NCI-H446 treated with DMSO at 0.1 percent for 48 hours (cell line): ENCODE results near the gene NNMT.

ENCODE experiments used
- DNase-seq: peaks from one replicate; lab custom pipeline; 2025; lab: John Stamatoyannopoulos, UW

The NNMT gene

GRCh38 chr11:114284914-114285313 lies 11.3 kb upstream of the NNMT start:
- DNase-seq = no peak

DNA sequence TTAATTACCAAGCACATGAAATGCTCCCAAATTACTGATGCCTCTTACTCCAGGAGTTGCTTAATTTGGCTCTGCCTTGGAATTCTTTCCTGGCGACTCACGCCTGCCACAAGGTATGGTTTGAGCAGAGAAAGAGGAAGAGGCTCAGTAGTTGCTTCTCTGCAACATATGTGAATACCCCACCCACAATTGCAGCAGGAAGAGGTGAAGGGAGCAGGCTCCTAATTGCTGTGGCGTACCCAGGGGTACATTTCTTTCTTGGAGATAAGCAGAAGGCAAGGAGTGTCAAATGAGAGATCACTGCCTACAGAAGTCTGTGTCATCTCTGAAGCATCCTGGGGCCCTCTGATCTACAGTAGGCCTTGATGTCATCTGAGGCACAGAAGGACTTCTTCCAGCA lies 10.6 kb upstream of the NNMT start:
- no peak for DNase-seq

DNA sequence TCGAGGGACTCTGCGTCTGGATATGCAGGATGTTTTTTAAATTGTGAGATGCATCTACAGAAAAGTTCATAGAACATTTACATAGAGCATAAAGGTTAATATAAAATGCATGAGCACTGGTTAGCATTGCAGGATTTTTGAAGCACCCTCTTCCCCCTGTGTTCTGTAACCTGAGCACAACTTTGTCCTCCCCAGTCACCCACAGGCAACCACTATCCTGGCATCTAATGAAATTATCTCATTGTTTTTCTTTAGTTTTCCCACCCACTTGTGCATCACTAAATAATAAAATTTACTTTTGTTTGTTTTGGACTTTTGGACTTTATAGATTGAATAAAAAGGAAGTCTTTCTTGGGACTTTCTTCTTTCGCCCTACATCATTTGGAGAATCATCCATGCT lies 10.0 kb upstream of the NNMT start:
- DNase-seq = no peak

GRCh38 chr11:114287154-114287553 lies 9.0 kb upstream of the NNMT start:
- no peak for DNase-seq

DNA sequence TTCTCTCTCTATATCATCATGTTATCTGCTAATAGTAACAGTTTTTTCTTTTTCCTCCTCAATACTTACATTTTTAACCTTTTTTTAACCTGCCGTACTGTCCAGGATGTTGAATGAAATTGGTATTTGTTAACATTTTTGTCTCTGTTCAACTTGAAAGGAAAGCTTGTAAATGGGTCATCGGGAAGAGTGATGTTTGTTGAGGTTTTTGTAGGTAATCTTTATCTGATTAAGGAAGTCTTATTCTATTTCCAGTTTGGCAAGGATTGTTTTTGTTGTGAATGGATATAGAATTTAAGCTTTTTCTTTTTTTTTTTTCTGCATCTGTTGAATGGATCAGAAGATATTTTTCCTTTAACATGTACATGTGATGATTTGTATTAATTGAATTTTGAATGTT lies 8.1 kb upstream of the NNMT start:
- no peak for DNase-seq

- DNase-seq = no peak
Observed at GRCh38 chr11:114289779-114290178, 6.4 kb upstream of the NNMT start.

DNA sequence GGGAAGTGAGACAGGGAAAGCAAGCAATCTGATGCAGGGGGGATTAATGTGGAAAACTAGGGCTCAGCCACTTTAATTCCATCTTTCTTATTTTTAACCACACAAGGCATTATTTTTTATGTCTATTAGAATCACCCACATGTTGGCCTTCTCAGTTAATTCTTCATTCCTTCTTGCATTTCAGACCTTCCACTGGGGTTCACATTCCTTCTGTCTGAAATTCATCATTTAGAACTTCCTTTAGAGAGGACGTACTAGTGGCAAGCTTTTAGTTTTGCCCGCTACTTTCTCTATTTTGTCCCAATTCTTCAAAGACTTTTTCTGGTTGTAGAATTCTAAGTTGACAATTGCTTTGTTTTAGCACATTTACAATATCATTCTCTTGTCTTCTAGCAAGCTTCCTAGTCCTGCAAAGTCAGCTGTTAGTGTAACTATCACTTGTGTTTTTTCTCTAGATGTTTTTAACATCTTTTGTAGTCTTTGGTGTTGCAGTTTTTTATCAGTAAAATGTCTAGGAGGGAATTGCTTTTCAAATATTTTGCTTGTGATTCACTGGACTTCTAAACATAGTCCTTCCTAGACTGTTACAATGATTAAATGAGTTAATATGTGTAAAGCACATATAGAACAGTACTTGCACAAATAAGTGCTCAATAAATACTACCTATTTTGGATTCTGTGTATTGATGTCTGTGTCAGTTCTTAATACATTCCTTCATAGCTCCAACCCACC lies 5.5 kb upstream of the NNMT start:
- no peak for DNase-seq

DNA sequence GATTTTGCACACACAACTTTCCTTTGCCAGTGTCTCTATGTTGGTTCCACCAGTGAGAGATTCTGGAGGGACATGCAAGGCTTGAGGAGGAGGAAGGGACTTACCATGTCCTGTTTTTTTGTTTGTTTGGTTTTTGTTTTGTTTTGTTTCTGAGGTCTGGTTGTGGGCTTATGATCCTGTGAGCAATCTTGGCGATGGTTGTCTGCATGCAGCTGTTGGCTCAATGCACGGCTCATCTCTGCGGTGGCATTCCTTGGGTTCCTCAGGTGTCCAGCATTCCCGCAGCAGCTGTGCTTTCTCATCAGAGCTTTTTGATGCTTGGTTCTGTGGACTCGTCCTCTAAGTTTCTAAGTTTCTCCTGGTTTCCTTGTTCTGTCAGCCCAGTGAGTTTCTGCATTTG lies 4.8 kb upstream of the NNMT start:
- DNase-seq = no peak

GRCh38 chr11:114291842-114292680 lies 4.1 kb upstream of the NNMT start:
- DNase-seq = no peak

DNA sequence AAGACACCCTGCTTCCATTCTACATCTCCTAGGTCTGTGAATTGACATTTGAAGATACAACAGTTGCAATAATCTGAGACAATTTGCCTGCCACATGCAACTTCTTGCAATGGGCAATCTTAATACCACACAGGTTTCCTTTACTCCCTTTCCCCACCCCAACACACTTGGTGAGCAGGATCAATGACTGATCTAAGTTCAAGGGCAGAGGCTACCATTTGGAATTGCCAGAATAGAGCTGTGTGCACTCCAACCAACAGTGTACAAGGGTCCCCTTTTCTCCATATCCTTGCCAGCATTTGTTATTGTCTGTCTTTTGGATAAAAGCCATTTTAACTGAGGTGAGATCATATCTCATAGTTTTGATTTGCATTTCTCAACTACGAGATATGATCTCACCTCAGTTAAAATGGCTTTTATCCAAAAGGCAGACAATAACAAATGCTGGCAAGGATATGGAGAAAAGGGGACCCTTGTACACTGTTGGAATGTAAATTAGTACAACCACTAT lies 2.9 kb upstream of the NNMT start:
- DNase-seq = no peak

- DNase-seq = no peak
Observed at GRCh38 chr11:114296605-114297372, 590 bp downstream of the NNMT start.

DNA sequence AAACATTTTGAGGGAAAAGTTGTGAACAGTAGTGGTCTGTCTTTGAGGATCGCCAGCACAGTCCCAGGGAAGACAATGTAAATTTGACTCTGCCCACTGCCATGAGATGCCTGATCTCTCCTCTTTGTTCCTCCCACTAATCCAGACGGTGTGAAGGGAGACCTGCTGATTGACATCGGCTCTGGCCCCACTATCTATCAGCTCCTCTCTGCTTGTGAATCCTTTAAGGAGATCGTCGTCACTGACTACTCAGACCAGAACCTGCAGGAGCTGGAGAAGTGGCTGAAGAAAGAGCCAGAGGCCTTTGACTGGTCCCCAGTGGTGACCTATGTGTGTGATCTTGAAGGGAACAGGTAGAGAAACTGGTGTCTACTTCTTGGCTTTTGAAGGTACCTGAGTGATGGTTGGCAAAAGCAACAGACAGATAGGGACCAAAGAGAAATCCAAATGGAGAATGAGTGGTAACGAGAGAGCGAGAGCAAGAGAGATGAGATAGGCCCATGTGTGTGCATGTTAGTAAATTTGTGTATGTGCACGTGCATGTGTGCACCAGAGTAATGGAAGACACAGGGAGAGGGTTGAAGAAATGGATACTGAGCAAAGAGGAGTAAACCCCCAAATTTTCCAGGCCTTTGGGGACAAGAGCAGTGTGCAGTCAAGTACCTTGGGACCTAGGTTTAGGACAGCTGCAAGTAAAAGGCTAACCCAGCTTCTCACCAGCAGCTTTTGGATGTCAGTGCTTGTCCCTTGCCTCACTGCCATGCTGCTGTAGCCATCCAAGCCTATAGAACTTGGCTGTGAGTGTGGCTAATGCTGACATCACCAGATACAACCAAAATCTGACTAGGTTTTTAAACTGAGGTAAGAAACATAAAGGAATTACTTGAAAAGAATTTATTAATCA lies 1.9 kb downstream of the NNMT start:
- DNase-seq = no peak

DNA sequence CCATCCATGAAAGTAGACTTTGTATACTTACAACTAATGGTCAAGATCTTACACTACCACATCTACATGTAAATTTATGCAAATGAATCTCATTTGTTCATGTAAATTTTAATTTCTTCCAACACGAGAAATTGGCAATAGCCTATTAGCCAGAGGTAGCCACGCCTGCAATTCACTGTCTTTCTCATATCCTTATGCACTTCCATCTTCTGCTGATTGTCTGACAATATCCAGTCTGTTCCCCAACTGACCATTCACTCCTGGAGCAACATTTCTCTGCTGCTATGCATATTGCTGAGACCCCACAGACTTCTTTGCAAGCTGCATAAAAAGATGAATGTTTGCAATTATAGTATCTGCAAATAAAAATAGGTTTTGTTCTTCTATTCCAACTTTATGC lies 2.5 kb downstream of the NNMT start:
- DNase-seq = no peak

- no peak for DNase-seq
Observed at GRCh38 chr11:114301088-114301487, 4.9 kb downstream of the NNMT start.

- no peak for DNase-seq
Observed at GRCh38 chr11:114301927-114302326, 5.7 kb downstream of the NNMT start.

GRCh38 chr11:114302663-114303062 lies 6.5 kb downstream of the NNMT start:
- DNase-seq = no peak

GRCh38 chr11:114304065-114304464 lies 7.9 kb downstream of the NNMT start:
- no peak for DNase-seq

GRCh38 chr11:114304969-114305368 lies 8.8 kb downstream of the NNMT start:
- DNase-seq = no peak

- no peak for DNase-seq
Observed at GRCh38 chr11:114307524-114308203, 11.5 kb downstream of the NNMT start.

- DNase-seq = no peak
Observed at GRCh38 chr11:114308689-114309089, 12.5 kb downstream of the NNMT start.

GRCh38 chr11:114309517-114309916 lies 13.3 kb downstream of the NNMT start:
- DNase-seq = no peak
